Measurements from ENCODE around the gene MGAT4B. TPM values are rescaled to one million over a fixed set of nuclear protein-coding genes. Genes with fewer than 3 reads are reported as not detected.

The MGAT4B gene
- total and polyA plus RNA-seq, 4 donors = 42.0 to 156 (median 83.7) TPM

- TF ChIP-seq JUND (IDR thresholded peaks at IDR 0.05) (no peak), RXRA (IDR thresholded peaks at IDR 0.05) (no peak), MAX (IDR thresholded peaks at IDR 0.05) (no peak), EGR1 (IDR thresholded peaks at IDR 0.05; ENCODE audit: low read depth in 2 of 2) (no peak), NR2F2 (IDR thresholded peaks at IDR 0.05) (no peak), REST (IDR thresholded peaks at IDR 0.05) (no peak), FOXA1 (IDR thresholded peaks at IDR 0.05) (no peak), HNF4G (IDR thresholded peaks at IDR 0.05) (no peak), RAD21 (IDR thresholded peaks at IDR 0.05) (no peak), HNF4A (conservative IDR thresholded peaks at IDR 0.05) (no peak), FOXA2 (IDR thresholded peaks at IDR 0.05) (no peak), TAF1 (conservative IDR thresholded peaks at IDR 0.05) (no peak), YY1 (IDR thresholded peaks at IDR 0.05) (no peak), GABPA (IDR thresholded peaks at IDR 0.05 in 1 of 2, conservative IDR thresholded peaks at IDR 0.05 in 1 of 2) (no peak), ZBTB33 (IDR thresholded peaks at IDR 0.05) (no peak), CTCF (IDR thresholded peaks at IDR 0.05; ENCODE audit: low read depth, low read length, missing input control) (no peak), SP1 (IDR thresholded peaks at IDR 0.05) (no peak)
- TF ChIP-seq, protein P1, sequence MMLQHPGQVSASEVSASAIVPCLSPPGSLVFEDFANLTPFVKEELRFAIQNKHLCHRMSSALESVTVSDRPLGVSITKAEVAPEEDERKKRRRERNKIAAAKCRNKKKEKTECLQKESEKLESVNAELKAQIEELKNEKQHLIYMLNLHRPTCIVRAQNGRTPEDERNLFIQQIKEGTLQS (IDR thresholded peaks at IDR 0.05) = no peak
- Histone ChIP-seq H3K4me3 (ENCODE audit: low read depth in 1 of 3, low read length in 3 of 3) (peak overlapping the region in 2 of 3 donors; percentile 25 to 39), H3K4me1 (ENCODE audit: control insufficient read depth in 4 of 4, insufficient read depth in 4 of 4, low read length in 3 of 4) (peaks cover 25 to 57% (median 35%) of the 10 kb centered on the region in 4 donors), H3K27me3 (ENCODE audit: control insufficient read depth in 4 of 4, insufficient read depth in 4 of 4, low read length in 3 of 4) (no peaks in the 10 kb centered on the region), H3K27ac (ENCODE audit: low read depth in 1 of 2, low read length in 2 of 2) (peak overlapping the region; percentile 94 to 99), H3K9ac (ENCODE audit: low read depth in 1 of 2, low read length in 2 of 2) (peak overlapping the region in 1 of 2 donors; percentile 62), H3K9me3 (ENCODE audit: control insufficient read depth in 4 of 4, low read length in 3 of 4) (no peaks in the 10 kb centered on the region), H3K36me3 (ENCODE audit: control insufficient read depth in 4 of 4, insufficient read depth in 3 of 4, low read depth in 1 of 4, low read length in 3 of 4) (no peaks in the 10 kb centered on the region)
- DNase-seq (ENCODE audit: low spot score) = no peak
- 62% methylated on average over 14 of the region's 14 CpGs for WGBS
Measured at GRCh38 chr5:179817890-179818745, 11.5 kb upstream of the MGAT4B start.
